Common myeloid progenitor, CD34-positive (primary cell): ENCODE results near the gene CASP8AP2.
A peak's percentile ranks its signal among the peaks of the same experiment; 100 is the strongest.
"Not testable (repeated sequence)": the region's sequence is repeated elsewhere in the genome, so short reads cannot be mapped to it uniquely, and the experiment has no call there.

Source experiments
- CTCF ChIA-PET: fragments of 350-600 bp; sonication (Branson Sonifier 250); formaldehyde crosslinking; loops from one replicate; lab custom pipeline; 2021; ENCODE audit warnings: antibody characterized with exemption; lab: Charles Lee
- POLR2A ChIA-PET: fragments of 350-600 bp; sonication (Branson Sonifier 250); formaldehyde crosslinking; loops from one replicate; lab custom pipeline; 2021; ENCODE audit warnings: antibody characterized with exemption; lab: Charles Lee
- DNase-seq, 3 donors: peaks; one replicate each; pipeline versions ENCODE4 v3.0.0 to v3.0.0-alpha.2; 2013
- H3K27ac ChIP-seq, 2 experiments: 1 replicate in 1 of 2; 2 replicates in 1 of 2; pipeline ENCODE4 v1.7.0; 2013; ENCODE audit warnings: inconsistent platforms in 2 of 2, low read length in 2 of 2, mild to moderate bottlenecking in 2 of 2, low read depth in 1 of 2, moderate library complexity in 1 of 2; ENCODE audit not compliant: severe bottlenecking in 2 of 2, insufficient read depth in 1 of 2, poor library complexity in 1 of 2
- H3K27me3 ChIP-seq, 5 experiments: replicated peaks in 2 of 5; 1 replicate in 3 of 5; 2 replicates in 2 of 5; pipeline versions ENCODE4 v1.6.1 to v1.7.0; 2013; ENCODE audit warnings: low read length in 4 of 5, mild to moderate bottlenecking in 2 of 5, moderate library complexity in 2 of 5, inconsistent platforms in 1 of 5; ENCODE audit not compliant: insufficient read depth in 5 of 5, control insufficient read depth in 4 of 5
- H3K36me3 ChIP-seq, 4 experiments: 1 replicate in 2 of 4; 2 replicates in 2 of 4; pipeline versions ENCODE4 v1.6.1 to v1.7.0; 2013; ENCODE audit warnings: low read length in 3 of 4, control low read depth in 1 of 4, mild to moderate bottlenecking in 1 of 4; ENCODE audit not compliant: control insufficient read depth in 4 of 4, insufficient read depth in 4 of 4
- H3K4me1 ChIP-seq, 4 experiments: 1 replicate in 3 of 4; 2 replicates in 1 of 4; pipeline versions ENCODE4 v1.6.1 to v1.7.1; 2013; ENCODE audit warnings: low read length in 3 of 4, mild to moderate bottlenecking in 3 of 4, control low read depth in 1 of 4, inconsistent platforms in 1 of 4, moderate library complexity in 1 of 4; ENCODE audit not compliant: control insufficient read depth in 4 of 4, insufficient read depth in 4 of 4; ENCODE audit errors: control extremely low read depth in 1 of 4
- H3K4me3 ChIP-seq, 7 experiments: 1 replicate in 4 of 7; 2 replicates in 3 of 7; pipeline versions ENCODE4 v1.5.1 to v1.7.0; 2013; ENCODE audit warnings: mild to moderate bottlenecking in 7 of 7, low read length in 6 of 7, moderate library complexity in 6 of 7, inconsistent platforms in 2 of 7, low read depth in 2 of 7, control low read depth in 1 of 7; ENCODE audit not compliant: insufficient read depth in 4 of 7, control insufficient read depth in 1 of 7; ENCODE audit errors: extremely low read depth in 1 of 7
- H3K9me3 ChIP-seq, 5 experiments: 1 replicate in 4 of 5; 2 replicates in 1 of 5; pipeline versions ENCODE4 v1.6.1 to v1.7.1; 2013; ENCODE audit warnings: low read length in 4 of 5, mild to moderate bottlenecking in 2 of 5, inconsistent platforms in 1 of 5, low read depth in 1 of 5, moderate library complexity in 1 of 5; ENCODE audit not compliant: control insufficient read depth in 4 of 5, insufficient read depth in 2 of 5; ENCODE audit errors: control extremely low read depth in 1 of 5
- WGBS: methylation state at CpG from one replicate; pipeline ENCODE4 v1.1.5; 2013; ENCODE audit not compliant: insufficient coverage; 5-methylcytosine and 5-hydroxymethylcytosine counted together

The CASP8AP2 gene

GRCh38 chr6:89894169-89894568, 64.5 kb downstream of the CASP8AP2 start, which contains the start of gene GJA10:
TSS of gene GJA10 (plus strand) at chr6:89894469. CDS start at chr6:89894469, 0 bp downstream.
- H3K36me3 ChIP-seq = no peaks in the 10 kb centered on the region
- H3K27me3 ChIP-seq = peaks cover 0 to 24% (median 6%) of the 10 kb centered on the region in 5 experiments
- H3K9me3 ChIP-seq = no peaks in the 10 kb centered on the region
- ChIA-PET POLR2A (no interaction called here), CTCF (no interaction called here)
- H3K27ac ChIP-seq = no peak within 1 kb of the TSS
- H3K4me3 ChIP-seq = no peak within 1 kb of the TSS
- no peak for DNase-seq
- 100% methylated on average over 1 of the region's 1 CpG for WGBS
- no peaks in the 10 kb centered on the region for H3K4me1 ChIP-seq

DNA sequence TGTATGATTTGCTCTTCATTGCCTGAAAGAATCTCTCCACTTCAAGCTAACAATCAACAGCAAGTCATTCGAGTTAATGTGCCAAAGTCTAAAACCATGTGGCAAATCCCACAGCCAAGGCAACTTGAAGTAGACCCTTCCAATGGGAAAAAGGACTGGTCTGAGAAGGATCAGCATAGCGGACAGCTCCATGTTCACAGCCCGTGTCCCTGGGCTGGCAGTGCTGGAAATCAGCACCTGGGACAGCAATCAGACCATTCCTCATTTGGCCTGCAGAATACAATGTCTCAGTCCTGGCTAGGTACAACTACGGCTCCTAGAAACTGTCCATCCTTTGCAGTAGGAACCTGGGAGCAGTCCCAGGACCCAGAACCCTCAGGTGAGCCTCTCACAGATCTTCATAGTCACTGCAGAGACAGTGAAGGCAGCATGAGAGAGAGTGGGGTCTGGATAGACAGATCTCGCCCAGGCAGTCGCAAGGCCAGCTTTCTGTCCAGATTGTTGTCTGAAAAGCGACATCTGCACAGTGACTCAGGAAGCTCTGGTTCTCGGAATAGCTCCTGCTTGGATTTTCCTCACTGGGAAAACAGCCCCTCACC, 65.7 kb downstream of the CASP8AP2 start:
- WGBS = 57% methylated on average over 8 of the region's 8 CpGs
- no peak overlapping the region for H3K4me3 ChIP-seq
- H3K9me3 ChIP-seq = no peaks in the 10 kb centered on the region
- H3K27me3 ChIP-seq = peaks cover 0 to 18% (median 6%) of the 10 kb centered on the region in 5 experiments
- DNase-seq = peak; percentile 5 to 49 (median 47)
- H3K36me3 ChIP-seq = no peaks in the 10 kb centered on the region
- no peaks in the 10 kb centered on the region for H3K4me1 ChIP-seq
- no peak overlapping the region for H3K27ac ChIP-seq
- ChIA-PET CTCF (no interaction called here), POLR2A (no interaction called here)

DNA sequence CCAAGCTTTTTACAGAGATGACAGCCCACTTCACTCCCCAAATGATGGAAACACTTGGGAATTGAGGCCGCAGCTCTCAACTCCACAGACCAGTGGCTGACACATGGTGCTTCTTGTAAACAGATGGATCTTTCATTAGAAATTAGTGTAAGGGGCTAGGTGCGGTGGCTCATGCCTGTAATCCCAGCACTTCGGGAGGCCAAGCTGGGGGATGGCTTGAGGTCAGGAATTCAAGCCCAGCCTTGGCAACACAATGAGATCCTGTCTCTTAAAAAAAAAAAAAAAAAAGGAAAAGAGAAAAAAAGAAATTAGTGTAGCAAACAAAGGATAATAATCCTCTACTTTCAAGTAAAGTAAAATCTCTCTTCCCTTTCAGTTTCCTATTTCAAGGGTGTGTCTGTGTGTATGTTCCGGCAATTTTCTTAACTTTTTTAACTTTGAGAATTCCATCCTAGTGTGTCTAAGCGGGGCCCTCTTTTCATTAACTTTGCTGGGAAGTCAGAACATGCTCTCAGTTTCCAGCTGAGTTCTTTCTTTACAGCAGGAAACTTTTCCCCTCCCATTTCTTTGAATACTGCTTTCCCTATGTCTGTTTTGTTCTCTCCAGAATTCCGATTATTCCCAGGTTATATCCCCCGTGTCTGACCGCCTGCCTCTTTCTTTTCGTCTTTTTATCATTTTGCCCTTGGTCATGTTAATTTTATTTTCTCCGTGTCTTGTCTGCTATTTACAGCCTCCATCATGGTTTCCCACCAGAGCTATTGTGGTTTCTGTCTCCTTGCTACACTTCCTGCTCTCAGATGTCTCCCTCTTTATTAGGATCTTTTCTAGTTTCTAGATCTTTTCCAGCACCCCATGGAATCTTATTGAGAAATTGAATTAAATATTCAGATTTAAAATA, 80.6 kb downstream of the CASP8AP2 start:
- WGBS = 70% methylated on average over 3 of the region's 10 CpGs
- H3K27me3 ChIP-seq, DNase-seq, POLR2A ChIA-PET, H3K4me1 ChIP-seq, H3K36me3 ChIP-seq, CTCF ChIA-PET, H3K27ac ChIP-seq, H3K9me3 ChIP-seq: not testable (repeated sequence)
- H3K4me3 ChIP-seq = peak overlapping the region in 3 of 7 experiments; percentile 19 to 58 (median 49)

GRCh38 chr6:89910902-89911240, 81.2 kb downstream of the CASP8AP2 start:
- ChIA-PET CTCF (no interaction called here), POLR2A (no interaction called here)
- no peak overlapping the region for H3K4me3 ChIP-seq
- H3K9me3 ChIP-seq = peaks cover 0 to 4% (median 0%) of the 10 kb centered on the region in 5 experiments
- H3K27me3 ChIP-seq = no peaks in the 10 kb centered on the region
- H3K4me1 ChIP-seq = peaks cover 0 to 9% (median 4%) of the 10 kb centered on the region in 4 experiments
- H3K36me3 ChIP-seq = no peaks in the 10 kb centered on the region
- H3K27ac ChIP-seq = no peak overlapping the region
- DNase-seq = peak in 2 of 3 donors; percentile 28 to 36
- WGBS = 0% methylated on average over 1 of the region's 1 CpG

DNA sequence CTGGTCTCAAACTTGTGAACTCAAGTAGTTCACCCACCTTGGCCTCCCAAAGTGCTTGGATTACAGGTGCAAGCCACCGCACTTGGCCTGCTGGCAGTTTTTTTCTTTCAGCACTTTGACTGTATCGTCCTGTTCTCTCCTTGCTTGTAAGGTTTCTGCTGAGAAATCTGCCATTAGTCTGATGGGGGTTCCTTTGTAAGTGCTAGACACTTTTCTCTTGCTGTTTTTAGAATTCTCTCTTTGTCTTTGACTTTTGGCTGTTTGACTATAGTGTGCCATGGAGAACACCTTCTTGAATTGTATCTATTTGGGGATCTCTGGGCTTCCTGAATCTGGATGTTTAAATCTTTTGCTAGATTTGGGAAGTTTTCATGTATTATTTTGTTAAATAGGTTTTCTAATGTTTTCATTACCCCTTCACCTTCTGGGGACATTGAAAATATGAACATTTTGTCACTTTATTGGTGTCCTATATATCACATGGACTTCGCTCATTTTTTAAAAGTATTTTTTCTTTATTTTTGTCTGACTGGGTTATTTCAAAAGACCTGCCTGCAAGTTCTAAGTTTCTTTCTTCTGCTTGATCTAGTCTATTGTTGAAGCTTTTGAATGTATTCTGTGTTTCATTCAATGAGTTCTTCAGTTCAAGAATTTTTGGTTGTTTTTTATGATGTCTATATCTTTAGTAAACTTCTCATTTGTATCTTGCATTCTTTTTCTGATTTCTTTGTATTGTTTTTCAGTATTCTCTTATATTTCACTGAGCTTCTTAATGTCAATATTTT, 86.6 kb downstream of the CASP8AP2 start:
- Histone ChIP-seq H3K9me3 (peaks cover 3 to 10% (median 6%) of the 10 kb centered on the region in 5 experiments), H3K27me3 (no peaks in the 10 kb centered on the region), H3K36me3 (no peaks in the 10 kb centered on the region), H3K4me1 (no peaks in the 10 kb centered on the region), H3K27ac (no peak overlapping the region), H3K4me3 (no peak overlapping the region)
- ChIA-PET POLR2A (no interaction called here), CTCF (no interaction called here)
- DNase-seq = no peak
- WGBS = 100% methylated on average over 2 of the region's 3 CpGs

DNA sequence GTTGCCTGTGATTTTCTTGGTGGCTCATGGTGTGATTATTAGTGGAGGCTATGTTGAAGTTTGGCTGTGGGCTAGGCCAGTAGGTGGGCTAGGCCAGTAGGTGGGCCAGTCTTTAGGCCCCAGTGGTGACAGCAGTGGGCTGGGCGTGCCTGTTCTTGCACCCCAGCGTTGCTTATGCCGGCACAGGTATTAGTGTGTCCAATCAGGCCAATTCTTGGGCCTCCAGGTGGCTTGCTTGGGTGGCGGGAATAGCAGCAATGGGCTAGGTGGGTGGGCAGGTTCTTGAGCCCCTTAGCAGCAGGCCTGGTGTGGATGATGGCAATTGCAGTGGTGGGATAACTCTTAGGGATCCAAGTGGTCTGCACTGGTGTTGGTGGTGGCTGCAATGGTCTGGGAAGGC, 87.5 kb downstream of the CASP8AP2 start:
- no peaks in the 10 kb centered on the region for H3K36me3 ChIP-seq
- no peaks in the 10 kb centered on the region for H3K27me3 ChIP-seq
- ChIA-PET POLR2A (no interaction called here), CTCF (no interaction called here)
- H3K27ac ChIP-seq = no peak overlapping the region
- WGBS = 100% methylated on average over 4 of the region's 4 CpGs
- no peaks in the 10 kb centered on the region for H3K4me1 ChIP-seq
- H3K9me3 ChIP-seq = peaks cover 3 to 10% (median 6%) of the 10 kb centered on the region in 5 experiments
- DNase-seq = no peak
- no peak overlapping the region for H3K4me3 ChIP-seq
